GM12878 (cell line): ENCODE results near the gene SLC16A6.

Source experiments
- BHLHE40 ChIP-seq, 2 experiments: fragments of 450-650 bp in 1 of 2; IDR thresholded peaks; 2 replicates each; pipeline ENCODE4 v1.6.1; 2011 to 2017; ENCODE audit warnings: low read depth in 2 of 2, borderline replicate concordance in 1 of 2, improper control_type of control experiment in 1 of 2, low read length in 1 of 2, mild to moderate bottlenecking in 1 of 2
- CREM ChIP-seq: IDR thresholded peaks from 2 replicates; pipeline ENCODE4 v1.6.1; 2014; ENCODE audit warnings: antibody characterized with exemption, low read depth
- EGR1 ChIP-seq, 2 experiments: IDR thresholded peaks; 1 replicate in 1 of 2; 2 replicates in 1 of 2; pipeline ENCODE4 v1.6.1; 2011 to 2012; ENCODE audit warnings: low read depth in 2 of 2, low read length in 2 of 2, borderline replicate concordance in 1 of 2, mild to moderate bottlenecking in 1 of 2, moderate library complexity in 1 of 2
- EZH2 ChIP-seq: IDR thresholded peaks from 2 replicates; pipeline ENCODE4 v1.6.1; 2012; ENCODE audit warnings: low read depth, mild to moderate bottlenecking, control low read depth, inconsistent platforms, low read length, borderline replicate concordance; ENCODE audit not compliant: control insufficient read depth
- MYC ChIP-seq: IDR thresholded peaks from 2 replicates; pipeline ENCODE4 v1.6.1; 2011; ENCODE audit warnings: mild to moderate bottlenecking, low read length, moderate library complexity, inconsistent platforms; ENCODE audit not compliant: insufficient read depth, insufficient replicate concordance, insufficient read length, severe bottlenecking
- POLR2AphosphoS5 ChIP-seq: IDR thresholded peaks from 2 replicates; pipeline ENCODE4 v1.6.1; 2011; ENCODE audit warnings: mild to moderate bottlenecking, low read length, inconsistent platforms
- SREBF1 ChIP-seq: IDR thresholded peaks from 2 replicates; pipeline ENCODE4 v1.6.1; 2012; ENCODE audit warnings: mild to moderate bottlenecking, low read length
- YY1 ChIP-seq: IDR thresholded peaks from 2 replicates; pipeline ENCODE4 v1.6.1; 2011; ENCODE audit warnings: low read depth, mild to moderate bottlenecking, low read length
- TF ChIP-seq, protein P1 (sequence below): IDR thresholded peaks from 2 replicates; pipeline ENCODE4 v1.6.1; 2012; ENCODE audit warnings: mild to moderate bottlenecking, low read depth, low read length
- TF ChIP-seq, protein P2 (sequence below): fragments of 450-650 bp; IDR thresholded peaks from 2 replicates; pipeline ENCODE4 v1.6.1; 2017; ENCODE audit warnings: mild to moderate bottlenecking
- TF ChIP-seq, protein P3 (sequence below): fragments of 150-350 bp; IDR thresholded peaks from 2 replicates; pipeline ENCODE4 v1.6.1; 2016; ENCODE audit warnings: low read depth, low read length
- TF ChIP-seq, protein P4 (sequence below): IDR thresholded peaks from 2 replicates; pipeline ENCODE4 v1.6.1; 2011; ENCODE audit warnings: borderline replicate concordance, low read depth, mild to moderate bottlenecking, moderate library complexity, mixed read lengths, low read length; ENCODE audit not compliant: insufficient read depth; ENCODE audit errors: extremely low read length
- TF ChIP-seq, protein P5 (sequence below): fragments of 450-650 bp; formaldehyde crosslinking; IDR thresholded peaks from 2 replicates; pipeline ENCODE4 v1.4.0; 2020; ENCODE audit warnings: mild to moderate bottlenecking, moderate library complexity
- TF ChIP-seq, protein P6 (sequence below), 3 experiments: IDR thresholded peaks in 2 of 3; conservative IDR thresholded peaks in 1 of 3; 2 replicates each; pipeline ENCODE4 v1.5.1; 2011; ENCODE audit warnings: low read depth in 3 of 3, low read length in 3 of 3, mild to moderate bottlenecking in 3 of 3, control low read depth in 2 of 3, moderate library complexity in 2 of 3, inconsistent platforms in 1 of 3, mixed read lengths in 1 of 3; ENCODE audit not compliant: control insufficient read depth in 2 of 3, insufficient read depth in 1 of 3; ENCODE audit errors: extremely low read depth in 1 of 3

DNA sequence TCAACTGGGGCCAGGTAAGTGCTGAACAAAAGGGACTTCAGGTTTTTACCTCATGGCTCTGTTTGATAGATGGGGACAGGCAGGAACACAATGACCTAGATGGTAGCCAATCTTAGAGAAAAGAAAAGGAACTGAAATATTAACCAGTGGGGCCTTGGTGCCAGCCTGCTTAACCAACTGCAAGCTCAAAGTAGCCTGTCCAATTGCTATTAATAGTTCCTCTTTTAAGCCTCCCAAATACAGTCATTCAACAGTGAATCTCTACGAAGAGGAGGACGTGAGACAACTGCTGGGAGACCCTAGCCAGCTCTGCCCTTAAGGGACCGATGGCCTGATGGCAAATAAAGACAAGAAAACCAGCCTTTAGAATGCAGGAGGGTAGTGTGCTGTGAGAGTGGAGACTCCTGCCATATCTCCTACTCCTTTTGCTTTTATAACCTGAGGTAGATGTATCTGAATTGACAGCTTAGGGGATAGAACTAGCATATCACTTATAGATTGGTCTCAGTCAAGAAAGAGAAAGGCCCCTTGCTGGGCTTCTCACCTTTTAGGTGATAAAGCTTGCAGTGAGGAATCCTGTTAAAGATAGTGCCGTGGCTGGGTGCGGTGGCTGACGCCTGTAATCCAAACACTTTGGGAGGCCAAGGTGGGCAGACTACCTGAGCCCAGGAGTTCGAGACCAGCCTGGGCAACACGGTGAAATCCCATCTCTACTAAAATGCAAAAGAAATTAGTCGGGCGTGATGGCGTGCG is 28.7 kb upstream of the SLC16A6 start:
- TF ChIP-seq YY1: no peak
- no peak for TF ChIP-seq CREM
- TF ChIP-seq BHLHE40 (IDR thresholded peaks at IDR 0.05; ENCODE audit: borderline replicate concordance in 1 of 2, low read depth in 2 of 2, low read length in 1 of 2): no peak
- no peak for TF ChIP-seq MYC
- TF ChIP-seq, protein P1, sequence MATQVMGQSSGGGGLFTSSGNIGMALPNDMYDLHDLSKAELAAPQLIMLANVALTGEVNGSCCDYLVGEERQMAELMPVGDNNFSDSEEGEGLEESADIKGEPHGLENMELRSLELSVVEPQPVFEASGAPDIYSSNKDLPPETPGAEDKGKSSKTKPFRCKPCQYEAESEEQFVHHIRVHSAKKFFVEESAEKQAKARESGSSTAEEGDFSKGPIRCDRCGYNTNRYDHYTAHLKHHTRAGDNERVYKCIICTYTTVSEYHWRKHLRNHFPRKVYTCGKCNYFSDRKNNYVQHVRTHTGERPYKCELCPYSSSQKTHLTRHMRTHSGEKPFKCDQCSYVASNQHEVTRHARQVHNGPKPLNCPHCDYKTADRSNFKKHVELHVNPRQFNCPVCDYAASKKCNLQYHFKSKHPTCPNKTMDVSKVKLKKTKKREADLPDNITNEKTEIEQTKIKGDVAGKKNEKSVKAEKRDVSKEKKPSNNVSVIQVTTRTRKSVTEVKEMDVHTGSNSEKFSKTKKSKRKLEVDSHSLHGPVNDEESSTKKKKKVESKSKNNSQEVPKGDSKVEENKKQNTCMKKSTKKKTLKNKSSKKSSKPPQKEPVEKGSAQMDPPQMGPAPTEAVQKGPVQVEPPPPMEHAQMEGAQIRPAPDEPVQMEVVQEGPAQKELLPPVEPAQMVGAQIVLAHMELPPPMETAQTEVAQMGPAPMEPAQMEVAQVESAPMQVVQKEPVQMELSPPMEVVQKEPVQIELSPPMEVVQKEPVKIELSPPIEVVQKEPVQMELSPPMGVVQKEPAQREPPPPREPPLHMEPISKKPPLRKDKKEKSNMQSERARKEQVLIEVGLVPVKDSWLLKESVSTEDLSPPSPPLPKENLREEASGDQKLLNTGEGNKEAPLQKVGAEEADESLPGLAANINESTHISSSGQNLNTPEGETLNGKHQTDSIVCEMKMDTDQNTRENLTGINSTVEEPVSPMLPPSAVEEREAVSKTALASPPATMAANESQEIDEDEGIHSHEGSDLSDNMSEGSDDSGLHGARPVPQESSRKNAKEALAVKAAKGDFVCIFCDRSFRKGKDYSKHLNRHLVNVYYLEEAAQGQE: no peak
- TF ChIP-seq, protein P2, sequence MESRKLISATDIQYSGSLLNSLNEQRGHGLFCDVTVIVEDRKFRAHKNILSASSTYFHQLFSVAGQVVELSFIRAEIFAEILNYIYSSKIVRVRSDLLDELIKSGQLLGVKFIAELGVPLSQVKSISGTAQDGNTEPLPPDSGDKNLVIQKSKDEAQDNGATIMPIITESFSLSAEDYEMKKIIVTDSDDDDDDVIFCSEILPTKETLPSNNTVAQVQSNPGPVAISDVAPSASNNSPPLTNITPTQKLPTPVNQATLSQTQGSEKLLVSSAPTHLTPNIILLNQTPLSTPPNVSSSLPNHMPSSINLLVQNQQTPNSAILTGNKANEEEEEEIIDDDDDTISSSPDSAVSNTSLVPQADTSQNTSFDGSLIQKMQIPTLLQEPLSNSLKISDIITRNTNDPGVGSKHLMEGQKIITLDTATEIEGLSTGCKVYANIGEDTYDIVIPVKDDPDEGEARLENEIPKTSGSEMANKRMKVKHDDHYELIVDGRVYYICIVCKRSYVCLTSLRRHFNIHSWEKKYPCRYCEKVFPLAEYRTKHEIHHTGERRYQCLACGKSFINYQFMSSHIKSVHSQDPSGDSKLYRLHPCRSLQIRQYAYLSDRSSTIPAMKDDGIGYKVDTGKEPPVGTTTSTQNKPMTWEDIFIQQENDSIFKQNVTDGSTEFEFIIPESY: no peak
- TF ChIP-seq EZH2: no peak
- TF ChIP-seq, protein P3, sequence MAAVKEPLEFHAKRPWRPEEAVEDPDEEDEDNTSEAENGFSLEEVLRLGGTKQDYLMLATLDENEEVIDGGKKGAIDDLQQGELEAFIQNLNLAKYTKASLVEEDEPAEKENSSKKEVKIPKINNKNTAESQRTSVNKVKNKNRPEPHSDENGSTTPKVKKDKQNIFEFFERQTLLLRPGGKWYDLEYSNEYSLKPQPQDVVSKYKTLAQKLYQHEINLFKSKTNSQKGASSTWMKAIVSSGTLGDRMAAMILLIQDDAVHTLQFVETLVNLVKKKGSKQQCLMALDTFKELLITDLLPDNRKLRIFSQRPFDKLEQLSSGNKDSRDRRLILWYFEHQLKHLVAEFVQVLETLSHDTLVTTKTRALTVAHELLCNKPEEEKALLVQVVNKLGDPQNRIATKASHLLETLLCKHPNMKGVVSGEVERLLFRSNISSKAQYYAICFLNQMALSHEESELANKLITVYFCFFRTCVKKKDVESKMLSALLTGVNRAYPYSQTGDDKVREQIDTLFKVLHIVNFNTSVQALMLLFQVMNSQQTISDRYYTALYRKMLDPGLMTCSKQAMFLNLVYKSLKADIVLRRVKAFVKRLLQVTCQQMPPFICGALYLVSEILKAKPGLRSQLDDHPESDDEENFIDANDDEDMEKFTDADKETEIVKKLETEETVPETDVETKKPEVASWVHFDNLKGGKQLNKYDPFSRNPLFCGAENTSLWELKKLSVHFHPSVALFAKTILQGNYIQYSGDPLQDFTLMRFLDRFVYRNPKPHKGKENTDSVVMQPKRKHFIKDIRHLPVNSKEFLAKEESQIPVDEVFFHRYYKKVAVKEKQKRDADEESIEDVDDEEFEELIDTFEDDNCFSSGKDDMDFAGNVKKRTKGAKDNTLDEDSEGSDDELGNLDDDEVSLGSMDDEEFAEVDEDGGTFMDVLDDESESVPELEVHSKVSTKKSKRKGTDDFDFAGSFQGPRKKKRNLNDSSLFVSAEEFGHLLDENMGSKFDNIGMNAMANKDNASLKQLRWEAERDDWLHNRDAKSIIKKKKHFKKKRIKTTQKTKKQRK: no peak
- TF ChIP-seq, protein P4, sequence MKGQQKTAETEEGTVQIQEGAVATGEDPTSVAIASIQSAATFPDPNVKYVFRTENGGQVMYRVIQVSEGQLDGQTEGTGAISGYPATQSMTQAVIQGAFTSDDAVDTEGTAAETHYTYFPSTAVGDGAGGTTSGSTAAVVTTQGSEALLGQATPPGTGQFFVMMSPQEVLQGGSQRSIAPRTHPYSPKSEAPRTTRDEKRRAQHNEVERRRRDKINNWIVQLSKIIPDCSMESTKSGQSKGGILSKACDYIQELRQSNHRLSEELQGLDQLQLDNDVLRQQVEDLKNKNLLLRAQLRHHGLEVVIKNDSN: no peak
- TF ChIP-seq, protein P5, sequence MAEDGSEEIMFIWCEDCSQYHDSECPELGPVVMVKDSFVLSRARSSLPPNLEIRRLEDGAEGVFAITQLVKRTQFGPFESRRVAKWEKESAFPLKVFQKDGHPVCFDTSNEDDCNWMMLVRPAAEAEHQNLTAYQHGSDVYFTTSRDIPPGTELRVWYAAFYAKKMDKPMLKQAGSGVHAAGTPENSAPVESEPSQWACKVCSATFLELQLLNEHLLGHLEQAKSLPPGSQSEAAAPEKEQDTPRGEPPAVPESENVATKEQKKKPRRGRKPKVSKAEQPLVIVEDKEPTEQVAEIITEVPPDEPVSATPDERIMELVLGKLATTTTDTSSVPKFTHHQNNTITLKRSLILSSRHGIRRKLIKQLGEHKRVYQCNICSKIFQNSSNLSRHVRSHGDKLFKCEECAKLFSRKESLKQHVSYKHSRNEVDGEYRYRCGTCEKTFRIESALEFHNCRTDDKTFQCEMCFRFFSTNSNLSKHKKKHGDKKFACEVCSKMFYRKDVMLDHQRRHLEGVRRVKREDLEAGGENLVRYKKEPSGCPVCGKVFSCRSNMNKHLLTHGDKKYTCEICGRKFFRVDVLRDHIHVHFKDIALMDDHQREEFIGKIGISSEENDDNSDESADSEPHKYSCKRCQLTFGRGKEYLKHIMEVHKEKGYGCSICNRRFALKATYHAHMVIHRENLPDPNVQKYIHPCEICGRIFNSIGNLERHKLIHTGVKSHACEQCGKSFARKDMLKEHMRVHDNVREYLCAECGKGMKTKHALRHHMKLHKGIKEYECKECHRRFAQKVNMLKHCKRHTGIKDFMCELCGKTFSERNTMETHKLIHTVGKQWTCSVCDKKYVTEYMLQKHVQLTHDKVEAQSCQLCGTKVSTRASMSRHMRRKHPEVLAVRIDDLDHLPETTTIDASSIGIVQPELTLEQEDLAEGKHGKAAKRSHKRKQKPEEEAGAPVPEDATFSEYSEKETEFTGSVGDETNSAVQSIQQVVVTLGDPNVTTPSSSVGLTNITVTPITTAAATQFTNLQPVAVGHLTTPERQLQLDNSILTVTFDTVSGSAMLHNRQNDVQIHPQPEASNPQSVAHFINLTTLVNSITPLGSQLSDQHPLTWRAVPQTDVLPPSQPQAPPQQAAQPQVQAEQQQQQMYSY (CRISPR knock-in tag): no peak
- TF ChIP-seq POLR2AphosphoS5: no peak
- no peak for TF ChIP-seq SREBF1
- TF ChIP-seq, protein P6, sequence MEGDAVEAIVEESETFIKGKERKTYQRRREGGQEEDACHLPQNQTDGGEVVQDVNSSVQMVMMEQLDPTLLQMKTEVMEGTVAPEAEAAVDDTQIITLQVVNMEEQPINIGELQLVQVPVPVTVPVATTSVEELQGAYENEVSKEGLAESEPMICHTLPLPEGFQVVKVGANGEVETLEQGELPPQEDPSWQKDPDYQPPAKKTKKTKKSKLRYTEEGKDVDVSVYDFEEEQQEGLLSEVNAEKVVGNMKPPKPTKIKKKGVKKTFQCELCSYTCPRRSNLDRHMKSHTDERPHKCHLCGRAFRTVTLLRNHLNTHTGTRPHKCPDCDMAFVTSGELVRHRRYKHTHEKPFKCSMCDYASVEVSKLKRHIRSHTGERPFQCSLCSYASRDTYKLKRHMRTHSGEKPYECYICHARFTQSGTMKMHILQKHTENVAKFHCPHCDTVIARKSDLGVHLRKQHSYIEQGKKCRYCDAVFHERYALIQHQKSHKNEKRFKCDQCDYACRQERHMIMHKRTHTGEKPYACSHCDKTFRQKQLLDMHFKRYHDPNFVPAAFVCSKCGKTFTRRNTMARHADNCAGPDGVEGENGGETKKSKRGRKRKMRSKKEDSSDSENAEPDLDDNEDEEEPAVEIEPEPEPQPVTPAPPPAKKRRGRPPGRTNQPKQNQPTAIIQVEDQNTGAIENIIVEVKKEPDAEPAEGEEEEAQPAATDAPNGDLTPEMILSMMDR (IDR thresholded peaks at IDR 0.05 in 2 of 3, conservative IDR thresholded peaks at IDR 0.05 in 1 of 3; ENCODE audit: control insufficient read depth in 2 of 3, extremely low read depth in 1 of 3, insufficient read depth in 1 of 3, low read depth in 3 of 3, low read length in 3 of 3): no peak
- no peak for TF ChIP-seq EGR1 (IDR thresholded peaks at IDR 0.05; ENCODE audit: borderline replicate concordance in 1 of 2, low read depth in 2 of 2, low read length in 2 of 2)
